HCT116 (cell line): ENCODE results near the gene CRY1.

ENCODE experiments used
- EGR1 ChIP-seq: IDR thresholded peaks from 2 replicates; pipeline ENCODE4 v1.6.1; 2012; ENCODE audit warnings: low read depth
- EZH2phosphoT487 ChIP-seq: fragments of 200-600 bp; IDR thresholded peaks from 2 replicates; pipeline ENCODE4 v1.6.1; 2018; ENCODE audit warnings: antibody characterized with exemption, borderline replicate concordance
- POLR2A ChIP-seq: IDR thresholded peaks from 2 replicates; pipeline ENCODE4 v1.7.0; 2011; ENCODE audit warnings: borderline replicate concordance; ENCODE audit not compliant: insufficient read depth, insufficient read length; ENCODE audit errors: extremely low read depth
- POLR2AphosphoS5 ChIP-seq: IDR thresholded peaks from 2 replicates; pipeline ENCODE4 v1.6.1; 2011; ENCODE audit warnings: mild to moderate bottlenecking, low read depth, low read length, moderate library complexity
- RAD21 ChIP-seq: IDR thresholded peaks from 2 replicates; pipeline ENCODE4 v1.6.1; 2012; ENCODE audit warnings: low read depth, mild to moderate bottlenecking
- SIN3A ChIP-seq: IDR thresholded peaks from 2 replicates; pipeline ENCODE4 v1.6.1; 2012; ENCODE audit warnings: low read depth
- ZNF274 ChIP-seq: fragments of 200-500 bp; sonication (Bioruptor generic); IDR thresholded peaks from 2 replicates; pipeline ENCODE4 v1.6.1; 2014; ENCODE audit warnings: mild to moderate bottlenecking, low read depth, low read length, inconsistent platforms
- TF ChIP-seq, protein P1 (sequence below), 3 experiments: fragments of 200-600 bp in 1 of 3; sonication (generic) in 1 of 3; IDR thresholded peaks in 2 of 3; conservative IDR thresholded peaks in 1 of 3; 2 replicates each; pipeline ENCODE4 v1.5.1; 2012 to 2017; ENCODE audit warnings: low read depth in 2 of 3, low read length in 2 of 3, antibody characterized with exemption in 1 of 3, borderline replicate concordance in 1 of 3, control low read depth in 1 of 3, mild to moderate bottlenecking in 1 of 3, mixed read lengths in 1 of 3, mixed run types in 1 of 3, moderate library complexity in 1 of 3; ENCODE audit not compliant: insufficient read depth in 1 of 3
- TF ChIP-seq, protein P2 (sequence below): IDR thresholded peaks from 2 replicates; pipeline ENCODE4 v1.6.1; 2011; ENCODE audit warnings: mild to moderate bottlenecking, low read length, moderate library complexity; ENCODE audit not compliant: insufficient replicate concordance; ENCODE audit errors: extremely low read depth
- TF ChIP-seq, protein P3 (sequence below): IDR thresholded peaks from 2 replicates; pipeline ENCODE4 v1.6.1; 2012; ENCODE audit warnings: low read depth

DNA sequence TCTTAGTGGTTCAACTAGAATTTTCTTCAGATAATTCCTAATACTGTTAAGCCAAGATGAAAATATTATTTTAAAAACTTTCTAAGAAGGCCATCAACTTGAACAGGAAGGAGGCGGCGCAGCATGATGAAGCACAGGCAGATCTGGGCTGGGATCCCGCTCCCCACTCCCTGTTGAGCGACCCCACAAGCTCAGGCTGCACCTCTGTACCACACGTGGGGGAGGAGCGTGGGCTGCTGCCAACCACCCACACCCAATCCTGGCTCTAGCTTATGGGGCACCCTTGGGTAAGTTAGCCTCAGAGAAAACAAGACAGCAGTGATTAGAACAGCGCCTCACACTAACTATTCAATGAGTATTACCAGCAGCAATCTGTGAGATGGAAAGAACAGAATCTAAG lies 112.4 kb downstream of the CRY1 start:
- no peak for TF ChIP-seq SIN3A
- TF ChIP-seq, protein P1, sequence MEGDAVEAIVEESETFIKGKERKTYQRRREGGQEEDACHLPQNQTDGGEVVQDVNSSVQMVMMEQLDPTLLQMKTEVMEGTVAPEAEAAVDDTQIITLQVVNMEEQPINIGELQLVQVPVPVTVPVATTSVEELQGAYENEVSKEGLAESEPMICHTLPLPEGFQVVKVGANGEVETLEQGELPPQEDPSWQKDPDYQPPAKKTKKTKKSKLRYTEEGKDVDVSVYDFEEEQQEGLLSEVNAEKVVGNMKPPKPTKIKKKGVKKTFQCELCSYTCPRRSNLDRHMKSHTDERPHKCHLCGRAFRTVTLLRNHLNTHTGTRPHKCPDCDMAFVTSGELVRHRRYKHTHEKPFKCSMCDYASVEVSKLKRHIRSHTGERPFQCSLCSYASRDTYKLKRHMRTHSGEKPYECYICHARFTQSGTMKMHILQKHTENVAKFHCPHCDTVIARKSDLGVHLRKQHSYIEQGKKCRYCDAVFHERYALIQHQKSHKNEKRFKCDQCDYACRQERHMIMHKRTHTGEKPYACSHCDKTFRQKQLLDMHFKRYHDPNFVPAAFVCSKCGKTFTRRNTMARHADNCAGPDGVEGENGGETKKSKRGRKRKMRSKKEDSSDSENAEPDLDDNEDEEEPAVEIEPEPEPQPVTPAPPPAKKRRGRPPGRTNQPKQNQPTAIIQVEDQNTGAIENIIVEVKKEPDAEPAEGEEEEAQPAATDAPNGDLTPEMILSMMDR (IDR thresholded peaks at IDR 0.05 in 2 of 3, conservative IDR thresholded peaks at IDR 0.05 in 1 of 3; ENCODE audit: borderline replicate concordance in 1 of 3, insufficient read depth in 1 of 3, low read depth in 2 of 3, low read length in 2 of 3) = no peak
- TF ChIP-seq ZNF274 = no peak
- TF ChIP-seq POLR2AphosphoS5 = no peak
- TF ChIP-seq POLR2A = no peak
- no peak for TF ChIP-seq RAD21
- TF ChIP-seq, protein P2, sequence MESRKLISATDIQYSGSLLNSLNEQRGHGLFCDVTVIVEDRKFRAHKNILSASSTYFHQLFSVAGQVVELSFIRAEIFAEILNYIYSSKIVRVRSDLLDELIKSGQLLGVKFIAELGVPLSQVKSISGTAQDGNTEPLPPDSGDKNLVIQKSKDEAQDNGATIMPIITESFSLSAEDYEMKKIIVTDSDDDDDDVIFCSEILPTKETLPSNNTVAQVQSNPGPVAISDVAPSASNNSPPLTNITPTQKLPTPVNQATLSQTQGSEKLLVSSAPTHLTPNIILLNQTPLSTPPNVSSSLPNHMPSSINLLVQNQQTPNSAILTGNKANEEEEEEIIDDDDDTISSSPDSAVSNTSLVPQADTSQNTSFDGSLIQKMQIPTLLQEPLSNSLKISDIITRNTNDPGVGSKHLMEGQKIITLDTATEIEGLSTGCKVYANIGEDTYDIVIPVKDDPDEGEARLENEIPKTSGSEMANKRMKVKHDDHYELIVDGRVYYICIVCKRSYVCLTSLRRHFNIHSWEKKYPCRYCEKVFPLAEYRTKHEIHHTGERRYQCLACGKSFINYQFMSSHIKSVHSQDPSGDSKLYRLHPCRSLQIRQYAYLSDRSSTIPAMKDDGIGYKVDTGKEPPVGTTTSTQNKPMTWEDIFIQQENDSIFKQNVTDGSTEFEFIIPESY = no peak
- TF ChIP-seq, protein P3, sequence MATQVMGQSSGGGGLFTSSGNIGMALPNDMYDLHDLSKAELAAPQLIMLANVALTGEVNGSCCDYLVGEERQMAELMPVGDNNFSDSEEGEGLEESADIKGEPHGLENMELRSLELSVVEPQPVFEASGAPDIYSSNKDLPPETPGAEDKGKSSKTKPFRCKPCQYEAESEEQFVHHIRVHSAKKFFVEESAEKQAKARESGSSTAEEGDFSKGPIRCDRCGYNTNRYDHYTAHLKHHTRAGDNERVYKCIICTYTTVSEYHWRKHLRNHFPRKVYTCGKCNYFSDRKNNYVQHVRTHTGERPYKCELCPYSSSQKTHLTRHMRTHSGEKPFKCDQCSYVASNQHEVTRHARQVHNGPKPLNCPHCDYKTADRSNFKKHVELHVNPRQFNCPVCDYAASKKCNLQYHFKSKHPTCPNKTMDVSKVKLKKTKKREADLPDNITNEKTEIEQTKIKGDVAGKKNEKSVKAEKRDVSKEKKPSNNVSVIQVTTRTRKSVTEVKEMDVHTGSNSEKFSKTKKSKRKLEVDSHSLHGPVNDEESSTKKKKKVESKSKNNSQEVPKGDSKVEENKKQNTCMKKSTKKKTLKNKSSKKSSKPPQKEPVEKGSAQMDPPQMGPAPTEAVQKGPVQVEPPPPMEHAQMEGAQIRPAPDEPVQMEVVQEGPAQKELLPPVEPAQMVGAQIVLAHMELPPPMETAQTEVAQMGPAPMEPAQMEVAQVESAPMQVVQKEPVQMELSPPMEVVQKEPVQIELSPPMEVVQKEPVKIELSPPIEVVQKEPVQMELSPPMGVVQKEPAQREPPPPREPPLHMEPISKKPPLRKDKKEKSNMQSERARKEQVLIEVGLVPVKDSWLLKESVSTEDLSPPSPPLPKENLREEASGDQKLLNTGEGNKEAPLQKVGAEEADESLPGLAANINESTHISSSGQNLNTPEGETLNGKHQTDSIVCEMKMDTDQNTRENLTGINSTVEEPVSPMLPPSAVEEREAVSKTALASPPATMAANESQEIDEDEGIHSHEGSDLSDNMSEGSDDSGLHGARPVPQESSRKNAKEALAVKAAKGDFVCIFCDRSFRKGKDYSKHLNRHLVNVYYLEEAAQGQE = no peak
- no peak for TF ChIP-seq EZH2phosphoT487
- no peak for TF ChIP-seq EGR1
